ENCODE measurements around the gene FCRL6.
A peak's percentile ranks its signal among the peaks of the same experiment; 100 is the strongest.

The FCRL6 gene

DNA sequence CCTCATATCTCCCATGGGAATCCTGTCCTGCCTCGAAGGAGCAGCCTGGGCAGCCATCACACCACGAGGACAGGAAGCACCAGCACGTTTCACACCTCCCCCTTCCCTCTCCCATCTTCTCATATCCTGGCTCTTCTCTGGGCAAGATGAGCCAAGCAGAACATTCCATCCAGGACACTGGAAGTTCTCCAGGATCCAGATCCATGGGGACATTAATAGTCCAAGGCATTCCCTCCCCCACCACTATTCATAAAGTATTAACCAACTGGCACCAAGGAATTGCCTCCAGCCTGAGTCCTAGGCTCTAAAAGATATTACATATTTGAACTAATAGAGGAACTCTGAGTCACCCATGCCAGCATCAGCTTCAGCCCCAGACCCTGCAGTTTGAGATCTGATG lies 33.2 kb downstream of the FCRL6 start:
- DNase-seq (ENCODE audit: low read depth in 3 of 3): no peak

DNA sequence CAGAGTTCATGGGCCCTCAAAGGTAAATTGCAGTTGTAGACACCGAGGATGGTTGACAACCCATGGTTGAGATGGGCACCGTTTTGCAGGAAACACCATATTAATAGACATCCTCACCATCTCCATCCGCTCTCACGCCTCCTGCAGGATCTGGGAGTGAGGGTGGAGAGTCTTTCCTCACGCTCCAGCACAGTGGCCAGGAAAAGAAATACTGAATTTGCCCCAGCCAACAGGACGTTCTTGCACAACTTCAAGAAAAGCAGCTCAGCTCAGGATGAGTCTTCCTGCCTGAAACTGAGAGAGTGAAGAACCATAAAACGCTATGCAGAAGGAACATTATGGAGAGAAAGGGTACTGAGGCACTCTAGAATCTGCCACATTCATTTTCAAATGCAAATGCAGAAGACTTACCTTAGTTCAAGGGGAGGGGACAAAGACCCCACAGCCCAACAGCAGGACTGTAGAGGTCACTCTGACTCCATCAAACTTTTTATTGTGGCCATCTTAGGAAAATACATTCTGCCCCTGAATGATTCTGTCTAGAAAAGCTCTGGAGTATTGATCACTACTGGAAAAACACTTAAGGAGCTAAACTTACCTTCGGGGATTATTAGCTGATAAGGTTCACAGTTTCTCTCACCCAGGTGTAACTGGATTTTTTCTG lies 33.8 kb downstream of the FCRL6 start:
- no peak for DNase-seq (ENCODE audit: low read depth in 3 of 3)

DNA sequence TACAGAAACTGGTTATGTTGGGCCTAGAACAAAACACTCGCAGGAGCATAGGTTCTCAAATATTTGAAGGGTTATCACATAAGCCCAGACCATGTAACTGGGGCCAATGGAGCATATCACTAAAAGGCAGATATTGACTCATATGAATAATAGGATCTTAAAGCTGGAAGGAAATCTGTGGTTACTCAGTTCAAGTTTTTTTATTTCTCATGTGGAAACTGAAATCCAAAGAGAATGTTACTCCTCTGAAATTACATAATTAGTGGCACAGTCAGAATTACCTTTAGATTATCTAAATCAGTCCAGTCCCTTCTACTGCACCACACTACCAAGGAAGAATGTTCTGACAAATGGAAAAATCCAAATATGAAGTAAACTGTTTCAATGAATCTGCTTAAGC lies 36.6 kb downstream of the FCRL6 start:
- no peak for DNase-seq (ENCODE audit: low read depth in 3 of 3)

DNA sequence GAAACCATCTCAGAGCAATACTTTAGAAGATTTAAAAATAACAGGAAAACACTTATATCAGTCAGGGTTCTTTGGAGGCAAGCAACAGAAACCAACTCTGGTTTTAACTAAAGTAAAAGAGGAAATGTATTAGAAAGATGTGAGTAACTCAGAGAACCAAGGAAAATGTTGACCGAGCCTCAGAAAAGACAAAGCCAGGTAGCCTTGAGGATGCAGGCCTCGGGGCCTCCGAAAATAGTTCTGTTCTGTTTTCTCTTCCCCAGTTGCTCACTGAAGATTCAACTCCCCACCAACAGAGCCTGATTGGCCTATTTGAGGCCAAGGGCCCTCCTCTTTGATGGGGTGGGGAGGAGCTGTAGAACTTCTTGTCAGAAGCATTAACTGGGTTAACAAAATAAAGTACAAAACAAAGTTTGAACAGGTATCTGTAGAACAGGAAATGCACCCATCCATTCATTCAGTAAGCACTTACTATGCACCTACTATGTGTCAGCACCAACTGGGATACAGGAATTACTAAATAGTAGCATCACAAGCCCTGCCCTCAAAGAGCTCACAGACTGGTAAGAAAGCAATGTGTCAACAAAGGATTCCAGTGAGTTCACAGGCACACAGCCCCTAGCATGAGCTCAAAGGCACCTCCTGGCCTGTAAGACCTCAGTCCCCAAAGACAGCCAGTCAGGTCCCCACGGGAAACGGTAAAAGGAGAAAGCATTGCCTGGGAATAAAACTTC lies 37.1 kb downstream of the FCRL6 start:
- no peak for DNase-seq (ENCODE audit: low read depth in 3 of 3)

DNA sequence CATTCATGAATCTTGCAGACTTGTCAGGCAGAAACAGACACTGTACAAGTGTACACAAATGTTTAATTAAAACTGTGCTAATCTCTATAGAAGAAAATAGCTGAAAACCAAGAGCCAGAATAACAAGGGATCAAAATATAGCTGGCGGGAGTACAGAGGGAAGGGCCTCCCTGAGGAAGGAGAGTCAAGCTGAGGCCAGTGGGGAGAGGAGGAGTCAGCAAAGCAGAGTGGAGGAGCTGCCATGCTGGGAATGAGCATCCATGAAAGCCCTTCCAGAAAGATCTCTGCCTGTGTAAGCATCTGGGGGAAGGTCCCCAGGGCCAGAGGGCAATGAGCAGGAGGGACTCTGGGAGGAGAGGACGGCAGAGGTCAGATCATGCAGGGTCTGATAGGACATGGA lies 39.6 kb downstream of the FCRL6 start:
- no peak for DNase-seq (ENCODE audit: low read depth in 3 of 3)

DNA sequence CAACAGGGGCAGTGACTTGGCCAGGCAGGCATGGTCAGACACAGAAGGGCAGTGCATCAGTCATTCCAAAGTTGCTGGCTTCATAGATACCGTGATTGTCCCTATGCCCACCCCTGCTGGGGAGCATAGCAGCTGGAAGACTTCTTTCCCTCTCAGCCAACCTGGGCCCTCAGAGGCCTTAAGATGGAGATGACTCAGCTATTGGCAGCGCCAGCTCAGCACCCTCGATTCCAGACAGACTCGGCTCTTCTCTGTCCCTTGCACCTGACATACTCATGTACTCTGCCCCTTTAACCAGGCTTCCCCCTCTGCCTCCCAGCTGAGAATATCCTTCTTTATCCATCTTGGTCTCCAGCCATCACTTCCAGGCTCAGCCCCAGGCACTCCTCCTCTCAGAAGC lies 41.3 kb downstream of the FCRL6 start:
- DNase-seq (ENCODE audit: low read depth in 3 of 3): no peak

DNA sequence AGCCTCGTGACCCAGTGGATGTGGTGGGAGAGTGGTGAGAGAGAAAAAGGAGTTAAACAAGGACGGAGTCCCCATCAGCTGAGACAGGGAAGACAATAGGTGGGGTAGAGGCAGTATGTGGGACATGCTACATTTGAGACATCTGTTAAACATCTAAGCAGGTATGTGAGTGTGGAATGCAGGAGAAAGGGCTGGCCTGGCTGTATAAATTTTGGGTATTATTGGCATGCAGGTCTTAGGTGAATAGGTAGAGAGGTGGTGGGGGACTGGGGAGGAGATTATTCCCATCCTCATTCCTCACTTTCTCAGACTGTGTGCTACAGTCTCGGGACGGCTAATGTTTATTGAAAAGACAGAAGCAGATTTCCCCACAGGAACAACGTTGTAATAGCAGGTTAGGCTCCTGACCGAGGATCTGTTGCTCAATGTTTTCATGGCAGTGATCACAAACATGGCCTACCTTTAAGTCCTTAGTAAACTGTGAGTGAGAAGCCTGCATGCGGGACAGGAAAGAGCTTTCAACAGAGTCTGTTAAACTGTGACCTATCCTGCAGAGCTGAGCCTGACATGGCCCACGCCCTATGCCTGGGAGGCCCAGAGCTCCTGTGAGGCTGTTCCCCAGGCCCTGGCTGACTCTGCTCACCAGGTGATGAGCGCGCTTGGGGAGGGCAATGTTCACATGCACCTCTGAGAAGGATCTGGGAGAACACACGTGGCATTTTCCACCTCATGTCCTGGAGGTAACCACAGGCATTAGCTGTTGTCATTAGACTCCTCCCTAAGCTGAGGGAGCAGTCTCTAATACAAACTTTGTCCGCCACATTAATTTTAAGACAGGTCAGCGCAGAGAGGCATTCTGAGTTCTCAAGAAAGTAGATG lies 43.8 kb downstream of the FCRL6 start:
- no peak for DNase-seq (ENCODE audit: low read depth in 3 of 3)

DNA sequence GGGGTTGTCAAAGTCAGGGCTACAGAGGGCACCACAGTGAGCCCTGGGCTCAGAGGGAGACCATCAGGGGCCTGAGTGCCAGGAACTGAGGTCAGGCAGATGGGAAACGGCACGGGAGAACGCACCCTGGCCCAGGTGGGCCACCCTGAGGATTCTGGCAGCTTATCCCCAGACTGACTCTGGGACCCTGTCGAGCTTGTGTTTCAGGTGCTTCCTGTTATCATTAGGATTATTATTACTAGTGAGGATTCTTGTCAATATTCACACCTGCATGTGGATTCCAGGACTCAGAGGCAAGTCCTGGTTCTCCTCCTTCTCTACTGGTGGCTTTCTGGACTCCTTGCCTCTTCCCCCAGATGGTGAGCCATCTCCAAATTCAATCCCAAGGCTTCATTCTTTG lies 45.1 kb downstream of the FCRL6 start:
- DNase-seq (ENCODE audit: low read depth in 3 of 3): no peak

DNA sequence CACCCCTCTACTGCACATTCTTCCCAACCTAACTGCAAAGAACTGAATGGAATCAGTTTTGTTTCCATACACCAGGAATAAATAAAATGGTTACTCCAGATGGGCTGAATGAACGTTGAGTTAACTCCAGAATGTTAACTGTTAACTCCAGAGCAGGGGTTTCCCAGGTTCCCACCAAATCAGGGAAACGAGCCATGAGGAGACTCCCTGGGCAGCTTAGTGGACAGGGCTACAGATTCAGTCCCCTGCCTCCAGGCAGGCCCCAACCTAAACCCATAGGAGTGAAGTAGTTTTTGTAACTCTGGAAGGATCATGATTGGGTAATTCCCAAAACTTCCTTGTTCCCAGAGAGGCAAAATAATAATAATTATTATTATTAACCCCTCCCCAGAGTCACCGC lies 46.2 kb downstream of the FCRL6 start:
- DNase-seq (ENCODE audit: low read depth in 3 of 3): no peak

DNA sequence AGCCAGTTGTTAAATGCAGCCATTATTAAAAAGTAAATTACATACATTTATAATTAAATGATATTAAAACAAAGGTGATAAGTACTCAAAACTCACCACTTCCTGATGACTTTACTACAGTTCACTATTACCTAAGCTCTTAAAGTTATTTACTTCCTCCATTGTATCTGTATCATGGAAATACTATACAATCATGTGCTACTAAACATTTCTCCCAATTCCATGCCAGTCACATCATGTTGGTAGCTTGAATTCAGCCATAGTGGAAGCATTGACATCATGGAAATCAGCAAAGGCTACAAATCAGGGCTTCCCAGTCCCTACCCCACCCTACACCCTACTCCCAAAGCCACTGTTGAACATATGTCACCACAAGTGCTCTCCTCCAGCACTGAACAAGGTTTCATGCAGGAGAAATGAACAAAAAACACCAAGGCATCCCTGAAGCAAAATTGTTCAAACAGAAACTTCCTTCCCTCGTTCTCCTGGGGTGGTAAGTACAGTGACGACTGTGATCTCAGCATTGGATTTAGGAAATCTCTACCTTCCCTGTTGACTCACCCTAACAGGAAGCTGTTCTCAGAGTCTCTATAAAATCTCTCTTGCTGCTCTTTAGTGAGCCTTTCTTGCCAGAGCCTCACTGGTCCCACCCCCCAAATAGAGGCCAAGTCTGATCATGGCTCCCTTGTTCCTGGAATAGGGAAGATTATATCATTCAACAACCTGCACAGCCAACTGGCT lies 47.6 kb downstream of the FCRL6 start:
- DNase-seq (ENCODE audit: low read depth in 3 of 3): no peak

DNA sequence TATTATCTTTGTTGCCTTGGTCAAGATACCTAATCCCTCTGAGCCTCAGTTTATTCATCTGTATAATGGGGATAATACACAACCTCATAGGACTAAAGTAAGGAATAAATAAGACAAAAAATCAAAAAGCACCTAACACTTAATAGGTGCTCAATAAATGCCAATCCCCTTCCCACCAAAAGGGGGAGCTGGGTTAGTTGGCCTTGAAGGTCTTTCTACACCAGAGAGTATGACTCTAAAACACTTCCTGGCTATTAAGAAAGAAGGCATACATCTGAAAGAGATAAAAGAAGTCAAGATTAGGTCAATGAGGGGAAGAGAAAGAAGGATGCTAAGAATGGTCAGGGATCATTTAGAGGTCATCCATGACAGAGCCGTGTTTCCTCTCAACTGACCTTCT lies 49.2 kb downstream of the FCRL6 start:
- no peak for DNase-seq (ENCODE audit: low read depth in 3 of 3)

DNA sequence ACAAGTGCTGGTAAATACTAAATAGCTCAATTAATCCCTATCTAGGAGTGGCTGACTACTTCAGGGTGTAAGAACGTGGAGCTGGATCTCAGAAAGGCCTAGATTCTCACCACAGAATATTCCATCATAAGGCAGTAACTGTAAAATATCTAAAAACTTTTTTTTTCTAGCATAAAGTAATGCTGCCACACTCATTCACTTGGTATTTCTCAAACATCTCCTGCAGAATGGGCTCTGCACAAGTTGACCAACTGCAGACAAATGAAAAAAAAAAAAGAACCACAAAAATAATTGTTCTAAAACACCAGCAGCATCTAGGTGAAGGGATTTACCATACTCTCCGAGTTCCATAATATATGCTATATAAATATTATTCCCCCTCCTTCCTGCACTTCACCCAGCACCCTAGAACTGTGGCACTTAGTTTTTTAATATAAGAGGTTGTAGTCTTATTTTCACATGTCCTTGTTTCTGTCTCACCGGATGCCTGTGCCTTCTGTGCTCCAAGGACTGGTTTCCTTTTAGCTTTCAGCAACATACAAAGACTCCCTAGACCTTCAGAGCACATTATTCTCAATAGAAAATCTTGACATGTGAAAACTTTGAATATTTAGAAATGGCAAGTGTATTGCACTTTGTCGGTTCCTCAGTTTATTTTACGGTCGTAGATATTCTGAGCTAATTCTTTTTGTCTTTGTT lies 51.4 kb downstream of the FCRL6 start:
- no peak for DNase-seq (ENCODE audit: low read depth in 3 of 3)

DNA sequence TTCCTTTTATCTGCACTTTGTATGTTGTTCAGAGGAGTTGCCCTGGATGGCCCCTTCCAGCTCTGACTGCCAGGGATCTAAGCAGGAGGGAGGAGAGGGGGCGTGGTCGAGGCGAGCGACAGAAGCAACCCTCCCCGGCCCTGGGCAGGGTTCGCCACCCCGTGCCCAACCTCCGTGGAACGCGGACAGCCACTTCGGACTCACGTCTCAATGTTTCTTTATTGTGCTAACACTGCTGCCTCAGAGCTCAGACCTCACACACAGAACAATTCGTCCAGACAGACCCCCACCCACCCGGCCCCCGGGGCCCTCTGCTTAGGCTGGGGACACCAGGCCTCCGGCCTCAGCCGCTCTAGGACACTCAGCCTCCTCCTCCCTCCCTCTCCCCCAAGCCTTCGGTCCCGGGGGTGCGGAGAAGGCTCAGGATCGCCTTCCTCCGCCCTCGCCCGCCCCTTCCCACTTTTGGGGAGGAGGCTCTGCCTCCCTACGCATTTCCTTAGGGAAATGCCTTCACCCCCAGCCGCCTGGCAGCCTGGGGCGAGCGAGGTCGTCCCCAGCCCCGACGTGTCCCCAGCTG lies 52.0 kb downstream of the FCRL6 start:
- DNase-seq (ENCODE audit: low read depth in 3 of 3): peak in 1 of 3 donors; percentile 32

DNA sequence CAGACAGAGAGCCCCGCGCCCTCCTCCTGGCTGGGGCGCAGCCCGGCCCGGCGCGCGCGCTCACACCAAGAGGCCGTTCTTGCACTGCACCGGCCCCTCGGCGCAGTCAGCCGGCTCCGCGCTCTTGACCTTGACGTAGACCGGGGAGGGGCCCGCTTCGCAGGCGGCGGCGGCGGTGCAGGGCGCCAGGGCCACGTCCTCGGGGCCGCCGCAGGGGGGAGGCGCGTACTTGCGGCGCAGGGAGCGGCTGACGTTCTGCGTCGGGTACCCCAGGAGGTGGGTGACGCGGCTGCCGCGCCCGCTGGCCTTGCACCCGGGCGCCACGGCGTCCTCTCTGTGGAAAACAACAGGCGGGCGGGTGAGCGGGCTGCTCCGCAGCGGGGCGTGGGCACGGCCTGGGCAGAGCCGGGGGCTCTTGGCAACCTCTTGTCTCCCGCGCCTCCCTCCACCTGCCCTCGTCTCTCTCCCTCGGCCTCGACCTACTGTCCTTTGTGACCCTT lies 52.6 kb downstream of the FCRL6 start:
- DNase-seq (ENCODE audit: low read depth in 3 of 3): peak; percentile 60 to 69 (median 64)

DNA sequence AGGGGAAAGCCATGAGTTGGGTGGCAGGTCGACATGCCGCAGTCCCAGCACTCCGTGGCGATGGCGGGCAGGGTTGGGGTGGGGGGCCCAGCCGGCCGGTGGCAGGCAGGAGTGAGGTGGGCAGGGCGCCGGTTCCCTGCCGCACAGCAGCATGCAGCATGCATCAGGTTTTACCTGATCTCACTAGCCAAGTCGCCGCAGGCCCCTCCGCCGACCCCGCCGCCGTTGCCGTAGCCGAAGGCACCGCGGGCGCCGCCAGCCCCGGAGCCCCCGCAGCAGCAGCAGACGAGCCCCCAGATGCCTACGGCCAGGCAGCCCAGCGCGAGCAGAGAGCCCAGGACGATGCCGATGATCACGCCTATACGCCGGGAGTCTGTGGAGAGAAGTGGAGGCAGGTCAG lies 53.5 kb downstream of the FCRL6 start:
- no peak for DNase-seq (ENCODE audit: low read depth in 3 of 3)

DNA sequence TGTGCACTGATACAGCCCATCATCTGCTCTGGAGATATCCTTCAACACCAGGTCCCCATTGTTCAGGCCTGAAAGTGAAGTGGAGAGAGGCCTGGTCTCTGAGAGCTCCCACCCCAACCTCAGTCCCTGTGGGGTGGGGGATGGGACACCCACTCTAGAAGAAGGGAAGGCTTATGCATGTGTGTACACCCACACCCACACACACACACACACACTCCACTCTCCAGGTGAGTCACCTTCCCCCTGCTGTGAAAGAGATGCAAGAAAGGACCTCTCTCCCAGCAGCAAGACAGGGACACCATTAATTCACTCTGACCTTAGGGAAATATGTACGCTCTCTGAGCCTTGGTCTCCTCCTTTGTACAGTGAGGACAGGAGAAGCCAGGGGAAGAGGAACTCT lies 54.4 kb downstream of the FCRL6 start:
- no peak for DNase-seq (ENCODE audit: low read depth in 3 of 3)

DNA sequence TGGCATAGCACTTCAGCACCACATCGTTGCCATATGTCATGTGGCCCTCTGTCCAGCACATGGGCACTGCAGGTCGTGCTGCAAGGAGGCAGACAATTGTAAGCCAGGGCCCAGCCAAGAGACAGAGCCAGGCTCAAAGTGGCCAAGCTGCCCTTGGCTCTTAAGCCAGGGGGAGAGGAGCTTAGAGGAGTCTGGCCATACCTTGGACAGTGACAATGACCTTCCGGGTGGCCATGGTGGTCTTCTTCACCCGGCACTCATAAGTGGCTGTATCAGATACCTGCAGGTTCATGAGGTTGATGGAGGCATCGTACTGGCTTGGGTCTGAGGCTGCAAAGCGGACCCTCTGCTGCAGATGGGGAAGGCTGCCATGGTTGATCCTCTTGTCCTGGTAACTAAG lies 55.7 kb downstream of the FCRL6 start:
- no peak for DNase-seq (ENCODE audit: low read depth in 3 of 3)

DNA sequence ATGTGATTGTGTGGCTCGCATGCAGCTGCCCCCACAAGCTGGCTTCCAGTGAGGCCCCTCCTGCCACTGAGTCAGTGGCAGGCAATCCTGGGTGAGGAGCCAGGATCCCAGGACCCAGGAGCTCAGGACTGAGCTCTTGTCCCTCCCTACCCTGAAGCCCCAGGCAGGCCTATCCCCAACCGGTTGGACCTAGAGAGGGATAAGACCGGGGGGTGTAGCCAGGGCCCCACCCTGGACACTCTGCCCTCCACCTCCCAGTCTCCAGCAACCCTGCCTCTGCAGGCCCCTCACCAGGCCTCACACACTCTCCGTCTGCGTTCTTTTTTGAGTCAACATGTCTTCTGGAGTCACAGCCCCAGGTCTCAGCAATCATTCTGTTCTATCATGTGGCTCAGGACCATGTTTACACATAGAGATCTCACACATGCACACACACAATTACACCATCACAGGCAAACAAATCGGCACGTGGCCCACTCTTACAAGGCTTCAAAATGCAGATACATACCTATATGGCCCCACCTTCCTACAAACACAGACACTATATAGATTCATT lies 57.7 kb downstream of the FCRL6 start:
- DNase-seq (ENCODE audit: low read depth in 3 of 3): no peak

DNA sequence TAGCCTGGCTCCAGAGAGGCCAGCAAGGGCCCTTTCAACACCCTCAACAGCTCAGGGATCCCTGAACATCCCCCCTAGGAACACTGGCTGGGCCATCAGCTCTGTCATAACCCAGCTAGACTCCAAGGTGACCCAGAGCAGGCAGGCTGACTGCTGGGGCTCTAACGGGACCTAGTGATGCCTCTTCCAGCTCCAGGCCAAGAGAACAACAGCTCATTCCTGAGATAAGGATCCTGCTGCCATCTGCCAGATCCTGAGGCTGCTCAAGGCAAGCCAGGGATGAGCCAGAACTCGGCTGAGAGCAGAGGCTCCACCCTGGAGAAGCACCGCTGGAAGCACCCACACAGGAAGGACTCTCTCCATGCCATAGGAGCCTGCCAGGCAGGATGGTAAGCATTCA lies 58.3 kb downstream of the FCRL6 start:
- DNase-seq (ENCODE audit: low read depth in 3 of 3): no peak

DNA sequence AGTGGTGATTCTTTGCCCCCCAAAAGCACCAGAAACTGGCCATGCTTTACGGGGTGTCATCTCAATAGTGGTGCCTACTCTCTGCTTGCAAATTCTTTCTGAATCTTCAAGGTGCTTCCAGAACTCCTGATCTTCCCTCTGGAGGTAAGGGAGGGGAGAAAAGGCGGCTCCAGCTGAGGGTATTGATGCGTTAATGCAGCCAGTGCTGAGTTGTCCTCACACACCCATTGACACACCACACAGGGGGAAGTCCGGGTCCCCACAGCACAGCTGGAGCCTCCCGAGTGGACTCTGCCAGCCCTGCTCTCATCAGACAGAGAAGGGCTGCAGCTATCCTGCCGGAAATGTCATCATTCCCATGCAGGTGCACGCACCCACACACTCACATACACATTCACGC lies 59.1 kb downstream of the FCRL6 start:
- no peak for DNase-seq (ENCODE audit: low read depth in 3 of 3)

DNA sequence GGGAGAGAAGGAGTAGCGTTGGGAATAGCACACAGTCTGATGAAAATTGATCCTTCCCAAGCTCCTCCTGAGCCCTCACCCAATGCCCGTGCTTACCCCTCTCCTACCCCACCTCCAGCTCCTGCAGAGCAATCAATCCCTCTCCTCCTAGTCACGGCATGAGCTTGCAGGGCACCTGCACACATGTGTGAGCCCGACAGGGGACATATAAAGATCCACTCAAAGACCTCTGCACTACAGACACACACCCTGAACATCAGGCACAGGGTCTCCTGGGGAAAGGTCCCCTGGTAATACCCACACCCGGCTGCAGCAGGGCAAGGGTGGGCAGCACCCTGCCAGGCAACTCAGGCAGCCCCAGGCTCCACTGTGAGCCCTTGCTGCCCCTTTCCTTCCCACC lies 59.9 kb downstream of the FCRL6 start:
- no peak for DNase-seq (ENCODE audit: low read depth in 3 of 3)

All from stimulated activated CD4-positive, alpha-beta T cell treated with anti-CD3 and anti-CD28 coated beads, TNF-alpha, amount 100 ng/mL, for 48 hours (primary cell).